ENCODE data around the gene KLHL25. TPM values are rescaled to one million over a fixed set of nuclear protein-coding genes. Genes with fewer than 3 reads are reported as not detected.

KLHL25 gene
- polyA plus RNA-seq, 1 donor from 2014 or later = 38.9 TPM

GRCh38 chr15:85727068-85727467, 67.7 kb downstream of the KLHL25 start:
- Histone ChIP-seq H3K9ac (ENCODE audit: low read length) (no peak overlapping the region), H4K20me1 (ENCODE audit: insufficient read depth) (no peaks in the 10 kb centered on the region), H2AFZ (ENCODE audit: low read depth, low read length) (no peak overlapping the region), H3K9me3 (ENCODE audit: low read length) (no peaks in the 10 kb centered on the region), H3K4me3 (ENCODE audit: low read length) (no peak overlapping the region), H3K4me2 (ENCODE audit: low read length) (no peak overlapping the region), H3K27me3 (ENCODE audit: insufficient read depth, low read depth, low read length) (no peaks in the 10 kb centered on the region), H3K36me3 (ENCODE audit: insufficient read depth, low read length) (peaks cover 3% of the 10 kb centered on the region), H3K79me2 (replicated peaks; ENCODE audit: insufficient read depth, low read length) (no peaks in the 10 kb centered on the region), H3K27ac (ENCODE audit: low read length) (no peak overlapping the region), H3F3A (ENCODE audit: insufficient read depth, low read length, poor library complexity, severe bottlenecking) (no peaks in the 10 kb centered on the region), H3K9me2 (ENCODE audit: insufficient read depth, low read length) (no peaks in the 10 kb centered on the region)
- TF ChIP-seq TAF1 (IDR thresholded peaks at IDR 0.05; ENCODE audit: low read depth) (no peak), POLR2AphosphoS5 (IDR thresholded peaks at IDR 0.05) (no peak), RAD21 (conservative IDR thresholded peaks at IDR 0.05) (no peak), CTCF (IDR thresholded peaks at IDR 0.05; ENCODE audit: poor library complexity, severe bottlenecking) (no peak), MXI1 (conservative IDR thresholded peaks at IDR 0.05; ENCODE audit: poor library complexity, severe bottlenecking) (no peak), EP300 (conservative IDR thresholded peaks at IDR 0.05; ENCODE audit: poor library complexity, severe bottlenecking) (no peak), SMC3 (conservative IDR thresholded peaks at IDR 0.05; ENCODE audit: poor library complexity) (no peak), REST (IDR thresholded peaks at IDR 0.05; ENCODE audit: borderline replicate concordance) (no peak), EZH2 (IDR thresholded peaks at IDR 0.05; ENCODE audit: borderline replicate concordance, insufficient read depth, low read length, poor library complexity, severe bottlenecking) (no peak)

GRCh38 chr15:85726454-85726853, 68.3 kb downstream of the KLHL25 start:
- Histone ChIP-seq H3K27ac (ENCODE audit: low read length) (no peak overlapping the region), H3K36me3 (ENCODE audit: insufficient read depth, low read length) (peaks cover 3% of the 10 kb centered on the region), H3K4me3 (ENCODE audit: low read length) (no peak overlapping the region), H3F3A (ENCODE audit: insufficient read depth, low read length, poor library complexity, severe bottlenecking) (no peaks in the 10 kb centered on the region), H3K9ac (ENCODE audit: low read length) (no peak overlapping the region), H3K27me3 (ENCODE audit: insufficient read depth, low read depth, low read length) (no peaks in the 10 kb centered on the region), H3K79me2 (replicated peaks; ENCODE audit: insufficient read depth, low read length) (no peaks in the 10 kb centered on the region), H3K9me3 (ENCODE audit: low read length) (no peaks in the 10 kb centered on the region), H2AFZ (ENCODE audit: low read depth, low read length) (no peak overlapping the region), H4K20me1 (ENCODE audit: insufficient read depth) (no peaks in the 10 kb centered on the region), H3K9me2 (ENCODE audit: insufficient read depth, low read length) (no peaks in the 10 kb centered on the region), H3K4me2 (ENCODE audit: low read length) (no peak overlapping the region)
- TF ChIP-seq RAD21 (conservative IDR thresholded peaks at IDR 0.05) (no peak), SMC3 (conservative IDR thresholded peaks at IDR 0.05; ENCODE audit: poor library complexity) (no peak), EZH2 (IDR thresholded peaks at IDR 0.05; ENCODE audit: borderline replicate concordance, insufficient read depth, low read length, poor library complexity, severe bottlenecking) (no peak), TAF1 (IDR thresholded peaks at IDR 0.05; ENCODE audit: low read depth) (no peak), REST (IDR thresholded peaks at IDR 0.05; ENCODE audit: borderline replicate concordance) (no peak), MXI1 (conservative IDR thresholded peaks at IDR 0.05; ENCODE audit: poor library complexity, severe bottlenecking) (no peak), EP300 (conservative IDR thresholded peaks at IDR 0.05; ENCODE audit: poor library complexity, severe bottlenecking) (no peak), CTCF (IDR thresholded peaks at IDR 0.05; ENCODE audit: poor library complexity, severe bottlenecking) (no peak), POLR2AphosphoS5 (IDR thresholded peaks at IDR 0.05) (no peak)

Measured in neural cell (in vitro differentiated cells).